Large intestine (tissue), 12 donors: ENCODE results near the gene B3GALT4. TPM values are rescaled to one million over a fixed set of nuclear protein-coding genes. Genes with fewer than 3 reads are reported as not detected.

Experiments used
- DNase-seq, 2 donors: peaks; one replicate each; pipeline versions ENCODE4 v3.0.0 to v3.0.0-alpha.2; 2013
- H3K27ac ChIP-seq: one replicate; pipeline ENCODE4 v1.5.1; 2013; ENCODE audit warnings: low read length
- H3K27me3 ChIP-seq: 2 replicates; pipeline ENCODE4 v1.6.1; 2013; ENCODE audit warnings: low read length; ENCODE audit not compliant: control insufficient read depth, insufficient read depth
- H3K36me3 ChIP-seq: 2 replicates; pipeline ENCODE4 v1.6.1; 2013; ENCODE audit warnings: low read length; ENCODE audit not compliant: control insufficient read depth, insufficient read depth
- H3K4me1 ChIP-seq: one replicate; pipeline ENCODE4 v1.6.1; 2013; ENCODE audit warnings: low read length; ENCODE audit not compliant: control insufficient read depth, insufficient read depth
- H3K4me3 ChIP-seq: one replicate; pipeline ENCODE4 v1.5.1; 2013; ENCODE audit warnings: low read length
- H3K9me3 ChIP-seq: one replicate; pipeline ENCODE4 v1.6.1; 2013; ENCODE audit warnings: mild to moderate bottlenecking, low read depth, low read length, moderate library complexity; ENCODE audit not compliant: control insufficient read depth
- WGBS: methylation state at CpG from one replicate; pipeline ENCODE4 v1.1.5; 2013; ENCODE audit warnings: low lambda C conversion rate; ENCODE audit not compliant: insufficient coverage; 5-methylcytosine and 5-hydroxymethylcytosine counted together
- long read RNA-seq, 11 donors: transcript quantifications; one replicate each; lab custom pipeline, GENCODE V29; 2026
- polyA plus RNA-seq: library from polyadenylated mRNA; unstranded; fragments of 120-200 nt; gene quantifications from one replicate; pipeline ENCODE4 v1.2.1, GENCODE V29; 2013

The B3GALT4 gene, protein sequence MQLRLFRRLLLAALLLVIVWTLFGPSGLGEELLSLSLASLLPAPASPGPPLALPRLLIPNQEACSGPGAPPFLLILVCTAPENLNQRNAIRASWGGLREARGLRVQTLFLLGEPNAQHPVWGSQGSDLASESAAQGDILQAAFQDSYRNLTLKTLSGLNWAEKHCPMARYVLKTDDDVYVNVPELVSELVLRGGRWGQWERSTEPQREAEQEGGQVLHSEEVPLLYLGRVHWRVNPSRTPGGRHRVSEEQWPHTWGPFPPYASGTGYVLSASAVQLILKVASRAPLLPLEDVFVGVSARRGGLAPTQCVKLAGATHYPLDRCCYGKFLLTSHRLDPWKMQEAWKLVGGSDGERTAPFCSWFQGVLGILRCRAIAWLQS
- 5.7 TPM for polyA plus RNA-seq
- long read RNA-seq, donor 1, transcript B3GALT4-204 (1 exons, 1,694 nt), result major isoform, 6 of 6 reads
- long read RNA-seq, donor 1, partial matches to known transcripts, result 0 of 6 reads
- long read RNA-seq, donor 1, other reads (novel, unspliced or antisense), result 0 of 6 reads
- long read RNA-seq, donor 2, transcript B3GALT4-204 (1 exons, 1,694 nt), result major isoform, 5 of 5 reads
- long read RNA-seq, donor 2, partial matches to known transcripts, result 0 of 5 reads
- long read RNA-seq, donor 2, other reads (novel, unspliced or antisense), result 0 of 5 reads
- long read RNA-seq, donor 3, transcript B3GALT4-204 (1 exons, 1,694 nt), result major isoform, 15 of 15 reads
- long read RNA-seq, donor 3, partial matches to known transcripts, result 0 of 15 reads
- long read RNA-seq, donor 3, other reads (novel, unspliced or antisense), result 0 of 15 reads
- long read RNA-seq, donor 4, partial matches to known transcripts, result 0 of 1 reads
- long read RNA-seq, donor 4, other reads (novel, unspliced or antisense), result 0 of 1 reads
- long read RNA-seq, donor 5, transcript B3GALT4-204 (1 exons, 1,694 nt), result major isoform, 10 of 17 reads
- long read RNA-seq, donor 5, partial matches to known transcripts, result 7 of 17 reads
- long read RNA-seq, donor 5, other reads (novel, unspliced or antisense), result 0 of 17 reads
- long read RNA-seq, donor 6, transcript B3GALT4-204 (1 exons, 1,694 nt), result major isoform, 5 of 5 reads
- long read RNA-seq, donor 6, partial matches to known transcripts, result 0 of 5 reads
- long read RNA-seq, donor 6, other reads (novel, unspliced or antisense), result 0 of 5 reads
- long read RNA-seq, donor 7, transcript B3GALT4-204 (1 exons, 1,694 nt), result major isoform, 5 of 13 reads
- long read RNA-seq, donor 7, partial matches to known transcripts, result 0 of 13 reads
- long read RNA-seq, donor 7, other reads (novel, unspliced or antisense), result 8 of 13 reads
- long read RNA-seq, donor 8, transcript B3GALT4-204 (1 exons, 1,694 nt), result major isoform, 12 of 12 reads
- long read RNA-seq, donor 8, partial matches to known transcripts, result 0 of 12 reads
- long read RNA-seq, donor 8, other reads (novel, unspliced or antisense), result 0 of 12 reads
- long read RNA-seq, donor 9, partial matches to known transcripts, result 10 of 18 reads
- long read RNA-seq, donor 9, other reads (novel, unspliced or antisense), result 5 of 18 reads
- long read RNA-seq, donor 10, transcript B3GALT4-204 (1 exons, 1,694 nt), result major isoform, 5 of 22 reads
- long read RNA-seq, donor 10, partial matches to known transcripts, result 0 of 22 reads
- long read RNA-seq, donor 10, other reads (novel, unspliced or antisense), result 17 of 22 reads
- long read RNA-seq, donor 11, partial matches to known transcripts, result 0 of 2 reads
- long read RNA-seq, donor 11, other reads (novel, unspliced or antisense), result 0 of 2 reads

DNA sequence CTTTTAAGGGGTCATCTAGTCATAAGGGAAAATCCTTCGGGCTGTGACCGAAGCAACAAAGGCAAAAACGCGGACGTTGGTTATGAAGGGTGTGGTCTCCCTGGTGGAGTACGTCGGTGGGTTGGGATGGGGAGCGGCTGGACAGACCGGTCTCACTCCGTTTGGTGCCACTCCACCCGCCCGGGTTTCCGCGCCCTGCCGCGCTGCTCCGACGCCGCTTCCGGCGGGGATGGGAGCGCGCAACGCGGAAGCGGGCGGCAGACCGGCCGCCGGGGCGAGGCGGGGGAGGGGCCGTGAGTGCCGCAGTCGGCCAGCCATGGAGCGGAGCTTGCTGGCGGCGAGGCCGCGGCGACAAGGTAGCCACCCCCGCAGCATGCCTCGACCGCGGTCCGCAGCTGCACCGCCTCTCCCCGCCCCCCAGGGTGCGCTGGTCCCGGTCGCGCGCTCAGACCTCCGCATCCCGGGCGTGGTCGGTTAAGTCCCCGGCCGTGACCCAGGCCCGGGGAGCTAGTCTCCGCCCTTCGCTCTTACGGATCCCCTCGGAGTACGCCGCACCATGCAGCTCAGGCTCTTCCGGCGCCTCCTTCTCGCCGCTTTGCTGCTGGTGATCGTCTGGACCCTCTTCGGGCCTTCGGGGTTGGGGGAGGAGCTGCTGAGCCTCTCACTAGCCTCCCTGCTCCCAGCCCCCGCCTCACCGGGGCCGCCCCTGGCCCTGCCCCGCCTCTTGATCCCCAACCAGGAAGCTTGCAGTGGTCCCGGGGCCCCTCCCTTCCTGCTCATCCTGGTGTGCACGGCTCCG lies at the start of gene B3GALT4:
Gene B3GALT4, plus strand, starts transcription at position 260 of the 799 bp plus-strand sequence. Its CDS starts 297 bp downstream, at position 557.
- WGBS, result no CpG with 5 or more reads among the region's 80 CpGs
- Histone ChIP-seq H3K27ac (peak within 1 kb of the TSS; percentile 82), H3K27me3 (no peaks in the 10 kb centered on the region), H3K9me3 (no peaks in the 10 kb centered on the region), H3K4me3 (peak within 1 kb of the TSS; percentile 74), H3K36me3 (peaks cover 59% of the 10 kb centered on the region), H3K4me1 (peaks cover 33% of the 10 kb centered on the region)
- DNase-seq, result peak; percentile 67 to 84

DNA sequence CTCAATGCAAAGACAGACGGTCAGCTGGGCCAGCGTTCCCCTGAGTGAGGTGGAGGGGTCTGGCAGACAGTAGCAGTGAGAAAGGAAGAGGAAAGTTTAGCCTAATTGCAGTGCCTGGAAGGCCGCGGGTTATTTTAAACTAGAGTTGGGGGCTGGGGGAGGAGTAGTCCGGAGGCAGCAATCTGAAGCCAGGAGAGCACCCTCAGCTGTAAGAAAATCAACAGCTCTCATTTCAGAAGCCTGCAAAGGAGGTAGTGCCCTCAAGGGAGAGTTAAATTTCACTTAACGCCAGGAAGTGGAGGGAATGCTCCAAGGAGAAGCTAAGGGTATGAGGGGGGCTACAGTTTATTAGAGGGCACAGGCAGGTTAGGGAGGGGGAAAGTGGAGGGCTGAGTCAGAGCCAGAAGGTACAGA lies 41.7 kb upstream of the B3GALT4 start:
- Histone ChIP-seq H3K4me1 (no peaks in the 10 kb centered on the region), H3K4me3 (no peak overlapping the region), H3K27ac (no peak overlapping the region), H3K27me3 (peaks cover 28% of the 10 kb centered on the region), H3K36me3 (no peaks in the 10 kb centered on the region), H3K9me3 (no peaks in the 10 kb centered on the region)
- 7% methylated on average over 3 of the region's 6 CpGs for WGBS
- DNase-seq, result no peak

DNA sequence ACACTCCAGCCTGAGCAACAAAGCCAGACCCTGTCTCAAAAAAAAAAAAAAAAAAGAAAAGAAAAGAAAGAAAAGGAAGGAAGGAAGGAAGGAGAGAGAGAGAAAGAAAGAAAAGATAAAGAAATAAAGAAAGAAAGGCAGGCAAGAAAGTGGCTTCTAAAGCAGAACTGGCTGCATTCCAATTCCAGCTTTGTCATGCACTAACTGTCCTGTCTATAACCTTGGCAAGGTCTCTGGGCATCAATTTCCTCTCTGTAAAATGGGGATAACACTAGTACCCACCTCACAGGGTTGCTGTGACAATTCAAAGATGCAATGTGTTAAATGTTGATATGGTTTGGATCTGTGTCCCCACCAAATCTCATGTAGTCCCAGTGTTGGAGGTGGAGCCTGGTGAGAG lies 40.6 kb upstream of the B3GALT4 start:
- DNase-seq, result no peak
- H3K27me3 ChIP-seq, result peaks cover 28% of the 10 kb centered on the region

DNA sequence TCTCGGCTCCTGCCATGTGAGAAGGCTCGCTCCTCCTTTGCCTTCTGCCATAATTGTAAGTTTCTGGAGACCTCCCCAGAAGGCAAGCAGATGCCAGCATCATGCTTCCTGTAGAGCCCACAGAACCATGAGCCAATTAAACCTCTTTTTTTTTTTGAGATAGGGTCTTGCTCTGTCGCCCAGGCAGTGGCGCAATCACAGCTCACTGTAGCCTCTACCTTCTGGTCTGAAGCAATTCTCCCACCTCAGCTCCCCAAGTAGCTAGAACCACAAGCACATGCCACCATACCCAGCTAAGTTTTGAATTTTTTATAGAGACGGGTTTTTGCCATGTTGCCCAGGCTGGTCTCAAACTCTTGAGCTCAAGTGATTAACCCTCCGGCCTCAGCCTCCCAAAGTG lies 40.1 kb upstream of the B3GALT4 start:
- Histone ChIP-seq H3K4me3 (no peak overlapping the region), H3K36me3 (no peaks in the 10 kb centered on the region), H3K9me3 (no peaks in the 10 kb centered on the region), H3K27me3 (peaks cover 28% of the 10 kb centered on the region), H3K27ac (no peak overlapping the region), H3K4me1 (no peaks in the 10 kb centered on the region)
- no peak for DNase-seq
- no CpG with 5 or more reads among the region's 6 CpGs for WGBS

More for the DNA sequence above, 40.6 kb upstream of the B3GALT4 start:
- Histone ChIP-seq H3K4me3 (no peak overlapping the region), H3K36me3 (no peaks in the 10 kb centered on the region), H3K27ac (no peak overlapping the region), H3K9me3 (no peaks in the 10 kb centered on the region), H3K4me1 (no peaks in the 10 kb centered on the region)

DNA sequence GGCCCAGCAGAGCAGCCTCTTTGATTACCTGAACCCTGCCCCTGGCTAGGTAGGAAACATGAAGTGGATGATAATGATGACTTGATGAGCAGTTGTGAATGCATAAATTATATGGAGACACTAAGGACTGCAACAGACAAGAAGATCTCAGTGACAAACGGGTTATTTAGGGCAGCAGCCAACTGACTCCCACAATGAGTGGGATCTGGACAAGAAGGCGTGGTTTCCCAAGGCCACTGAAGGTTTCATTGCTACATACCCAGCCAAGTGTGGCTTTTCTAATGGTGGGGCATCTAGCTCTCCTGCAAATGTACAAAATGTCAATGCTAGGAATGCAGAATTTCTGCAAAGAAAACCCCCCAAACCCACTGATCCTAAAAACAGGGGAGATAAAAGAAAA lies 39.2 kb upstream of the B3GALT4 start:
- H3K4me1 ChIP-seq, result no peaks in the 10 kb centered on the region
- no CpG with 5 or more reads among the region's 2 CpGs for WGBS

DNA sequence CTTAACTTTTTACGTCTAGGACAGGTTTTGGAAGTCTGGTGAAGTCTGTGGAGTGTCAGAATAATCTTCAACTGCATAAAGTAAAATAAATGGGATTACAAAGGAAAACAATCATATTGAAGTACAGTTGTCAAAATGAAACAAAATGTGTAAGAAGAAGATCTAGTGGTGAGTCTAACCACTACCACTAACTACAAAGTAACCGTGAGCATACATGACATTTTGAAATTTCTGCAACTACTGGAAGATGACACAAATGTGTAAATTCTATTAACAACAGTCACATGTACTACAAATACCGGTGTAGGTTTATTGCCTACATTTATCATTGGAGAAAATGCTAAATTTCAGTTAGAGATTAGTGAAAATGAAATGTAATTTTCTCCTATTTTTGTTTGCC lies 35.0 kb upstream of the B3GALT4 start:
- Histone ChIP-seq H3K27ac (no peak overlapping the region), H3K9me3 (no peaks in the 10 kb centered on the region), H3K4me3 (no peak overlapping the region), H3K27me3 (peaks cover 13% of the 10 kb centered on the region), H3K36me3 (no peaks in the 10 kb centered on the region), H3K4me1 (no peaks in the 10 kb centered on the region)
- DNase-seq, result no peak
- 67% methylated on average over 1 of the region's 3 CpGs for WGBS

More for the DNA sequence above, 39.2 kb upstream of the B3GALT4 start:
- Histone ChIP-seq H3K9me3 (no peaks in the 10 kb centered on the region), H3K27me3 (peaks cover 24% of the 10 kb centered on the region), H3K36me3 (no peaks in the 10 kb centered on the region), H3K27ac (no peak overlapping the region), H3K4me3 (no peak overlapping the region)
- no peak for DNase-seq

DNA sequence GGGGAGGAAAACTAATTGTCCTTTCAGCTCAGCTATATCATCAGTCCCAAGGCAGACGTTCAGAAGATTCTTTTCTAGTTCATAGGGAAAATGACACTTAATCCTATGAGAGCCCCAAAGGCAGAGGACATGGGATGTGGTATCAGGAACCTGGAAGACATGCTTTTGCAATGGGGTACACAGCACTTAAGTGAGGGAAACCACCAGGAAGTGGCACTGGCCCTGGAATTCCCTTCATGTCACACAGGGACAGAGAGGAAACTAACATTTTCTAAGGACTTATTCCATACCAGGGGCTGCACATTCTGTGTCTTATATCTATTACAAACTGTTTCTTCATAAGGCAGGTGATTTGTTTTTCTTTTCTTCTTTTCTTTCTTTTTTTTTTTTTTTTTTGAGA lies 33.4 kb upstream of the B3GALT4 start:
- no peak for DNase-seq
- no peak overlapping the region for H3K27ac ChIP-seq
- H3K27me3 ChIP-seq, result peaks cover 16% of the 10 kb centered on the region
- peaks cover 6% of the 10 kb centered on the region for H3K4me1 ChIP-seq
- no peaks in the 10 kb centered on the region for H3K9me3 ChIP-seq
- H3K4me3 ChIP-seq, result no peak overlapping the region
- whole genome bisulfite sequencing, result no CpG with 5 or more reads among the region's 1 CpG
- H3K36me3 ChIP-seq, result no peaks in the 10 kb centered on the region

DNA sequence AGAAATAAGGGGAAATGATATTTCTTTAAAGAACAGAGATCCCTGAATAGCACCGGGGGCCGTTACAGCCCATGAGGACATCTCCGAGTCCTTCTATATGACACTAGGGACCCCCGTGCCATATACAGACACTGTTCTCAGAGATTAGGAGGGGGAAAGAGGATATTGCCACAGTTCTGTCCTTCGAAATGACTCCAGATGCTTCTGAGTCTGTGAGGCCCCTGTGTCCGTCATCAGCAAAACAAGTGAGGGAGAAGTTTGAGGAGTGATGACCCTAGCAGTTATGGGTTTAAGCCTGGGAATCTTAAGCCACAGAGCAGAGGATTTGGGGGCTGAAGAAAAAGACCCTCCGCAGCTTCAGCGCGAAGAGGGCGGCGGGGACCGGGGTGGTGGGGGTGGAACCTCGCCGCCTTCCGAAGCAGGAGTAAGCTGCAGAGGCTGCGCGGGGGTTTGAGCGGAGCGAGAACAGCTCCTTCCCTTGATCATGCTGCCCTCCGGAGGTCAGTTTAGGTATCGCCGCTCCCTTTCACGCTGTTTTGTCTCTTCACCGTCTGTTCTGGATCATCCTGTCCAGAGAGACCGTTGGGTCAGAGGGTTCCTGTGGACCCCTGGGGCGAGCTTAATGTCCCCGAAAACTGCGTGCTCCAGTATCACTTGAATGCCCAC lies 28.8 kb upstream of the B3GALT4 start:
- H3K4me3 ChIP-seq, result peak overlapping the region; percentile 50
- no CpG with 5 or more reads among the region's 28 CpGs for WGBS

DNA sequence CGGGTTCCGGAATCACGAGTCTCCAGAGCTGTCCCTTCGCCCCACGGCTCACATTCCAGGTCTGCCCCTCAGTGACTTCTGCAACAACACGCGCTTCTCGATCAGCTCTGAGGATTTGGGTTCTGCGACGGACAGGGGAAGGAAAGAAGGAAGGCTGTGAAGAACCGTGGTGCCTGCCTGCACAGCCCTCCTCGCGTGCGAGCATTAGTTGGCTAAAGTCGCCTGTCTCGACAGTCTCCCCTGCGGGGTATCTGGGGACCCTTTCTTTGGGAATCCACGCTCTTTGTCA lies 28.3 kb upstream of the B3GALT4 start:
- H3K27me3 ChIP-seq, result peaks cover 12% of the 10 kb centered on the region
- no peaks in the 10 kb centered on the region for H3K9me3 ChIP-seq
- peaks cover 18% of the 10 kb centered on the region for H3K4me1 ChIP-seq
- H3K36me3 ChIP-seq, result peaks cover 16% of the 10 kb centered on the region
- H3K4me3 ChIP-seq, result peak overlapping the region; percentile 50
- DNase-seq, result no peak
- H3K27ac ChIP-seq, result peak overlapping the region; percentile 26
- no CpG with 5 or more reads among the region's 18 CpGs for WGBS

More for the DNA sequence above, 28.8 kb upstream of the B3GALT4 start:
- Histone ChIP-seq H3K36me3 (peaks cover 16% of the 10 kb centered on the region), H3K4me1 (peaks cover 18% of the 10 kb centered on the region), H3K27me3 (peaks cover 15% of the 10 kb centered on the region), H3K9me3 (no peaks in the 10 kb centered on the region), H3K27ac (no peak overlapping the region)
- DNase-seq, result peak; percentile 67 to 78
